Tibial nerve (tissue), 4 donors: Measurements from ENCODE around the gene HNRNPM.

Experiments used
- CTCF ChIP-seq, 5 experiments: fragments of 200-600 bp in 3 of 5; fragments of 450-650 bp in 2 of 5; sonication (generic) in 3 of 5; IDR thresholded peaks; one replicate each; pipeline ENCODE4 v1.5.1; 2016 to 2019; ENCODE audit warnings: antibody characterized with exemption in 5 of 5, mild to moderate bottlenecking in 3 of 5, moderate library complexity in 2 of 5
- EP300 ChIP-seq, 2 donors: sonication (generic); formaldehyde crosslinking; IDR thresholded peaks; one replicate each; pipeline ENCODE4 v1.6.1; 2017; ENCODE audit warnings: antibody characterized with exemption in 2 of 2, mild to moderate bottlenecking in 1 of 2
- POLR2A ChIP-seq, 2 donors: fragments of 450-650 bp; IDR thresholded peaks; one replicate each; pipeline ENCODE4 v1.6.1; 2017; ENCODE audit warnings: antibody characterized with exemption in 2 of 2, mild to moderate bottlenecking in 2 of 2, moderate library complexity in 2 of 2

- no peak for TF ChIP-seq POLR2A (IDR thresholded peaks at IDR 0.05)
- TF ChIP-seq CTCF (IDR thresholded peaks at IDR 0.05), result no peak
- no peak for TF ChIP-seq EP300 (IDR thresholded peaks at IDR 0.05)
Measured at GRCh38 chr19:8517551-8518442, 73.0 kb downstream of the HNRNPM start.
